Prostate gland (tissue), 2 donors: ENCODE results near the gene COG4. TPM values are rescaled to one million over a fixed set of nuclear protein-coding genes. Genes with fewer than 3 reads are reported as not detected.

Experiments used
- DNase-seq: peaks from one replicate; pipeline ENCODE4 v3.0.0-alpha.2; 2019; ENCODE audit warnings: low spot score
- H3K27ac ChIP-seq, 2 donors: fragments of 200-600 bp; sonication (generic); 2 replicates each; pipeline ENCODE4 v1.5.1; 2017 to 2019
- H3K27me3 ChIP-seq: fragments of 200-600 bp; sonication (generic); replicated peaks from 2 replicates; pipeline ENCODE4 v1.5.1; 2019; ENCODE audit not compliant: insufficient read depth
- H3K36me3 ChIP-seq, 2 donors: fragments of 200-600 bp; sonication (generic); 1 replicate in 1 of 2; 2 replicates in 1 of 2; pipeline versions ENCODE4 v1.5.1 to v1.8.1; 2017 to 2019
- H3K4me1 ChIP-seq: fragments of 200-600 bp; sonication (generic); replicated peaks from 2 replicates; pipeline ENCODE4 v1.5.1; 2019
- H3K4me3 ChIP-seq, 2 donors: fragments of 200-600 bp; sonication (generic); 2 replicates each; pipeline ENCODE4 v1.5.1; 2017 to 2019
- H3K9me3 ChIP-seq: fragments of 200-600 bp; sonication (generic); 2 replicates; pipeline ENCODE4 v1.5.1; 2017
- CTCF ChIP-seq, 4 experiments: fragments of 200-600 bp in 2 of 4; fragments of 450-650 bp in 2 of 4; sonication (generic) in 2 of 4; IDR thresholded peaks; 1 replicate in 3 of 4; 2 replicates in 1 of 4; pipeline ENCODE4 v1.5.1; 2016 to 2019; ENCODE audit warnings: antibody characterized with exemption in 4 of 4, mild to moderate bottlenecking in 2 of 4, moderate library complexity in 2 of 4
- POLR2A ChIP-seq: fragments of 450-650 bp; IDR thresholded peaks from one replicate; pipeline ENCODE4 v1.6.1; 2016; ENCODE audit warnings: antibody characterized with exemption, mild to moderate bottlenecking
- POLR2AphosphoS5 ChIP-seq: sonication (generic); formaldehyde crosslinking; IDR thresholded peaks from one replicate; pipeline ENCODE4 v1.6.1; 2017; ENCODE audit warnings: antibody characterized with exemption
- WGBS: methylation state at CpG from one replicate; pipeline ENCODE4 v1.1.5; 2018; 5-methylcytosine and 5-hydroxymethylcytosine counted together
- intact Hi-C: fragments of 100-400 bp; cut with DNase I; formaldehyde crosslinking; loops from one replicate; pipeline ENCODE4 v1.14.2; 2022
- total RNA-seq, 2 donors: library from RNA; depleted of rRNA; stranded (reverse); fragments of >200 nt; gene quantifications; one replicate each; pipeline ENCODE4 v1.1.0, GENCODE V29; 2016

The COG4 gene
- total RNA-seq, 2 donors from 2014 or later, result 34.6 to 62.0 TPM

GRCh38 chr16:70522216-70523075 is 908 bp downstream of the COG4 start:
- TF ChIP-seq CTCF (IDR thresholded peaks at IDR 0.05), result no peak
- no peak for TF ChIP-seq POLR2A
- no peak for TF ChIP-seq POLR2AphosphoS5
- peaks cover 8% of the 10 kb centered on the region for H3K4me1 ChIP-seq
- peak overlapping the region; percentile 86 to 89 for H3K27ac ChIP-seq
- 47% methylated on average over 18 of the region's 18 CpGs for WGBS
- intact Hi-C loops, result loop anchor here (5.0 kb wide), 1 partner anchor 150 kb away; no protein-coding TSS in a partner anchor
- H3K9me3 ChIP-seq, result no peaks in the 10 kb centered on the region
- H3K36me3 ChIP-seq, result peaks cover 0 to 9% of the 10 kb centered on the region in 2 donors
- peak overlapping the region; percentile 63 for H3K4me3 ChIP-seq
- DNase-seq, result no peak
- no peaks in the 10 kb centered on the region for H3K27me3 ChIP-seq

- DNase-seq, result no peak
- Histone ChIP-seq H3K9me3 (no peaks in the 10 kb centered on the region), H3K36me3 (peaks cover 0 to 9% of the 10 kb centered on the region in 2 donors), H3K4me3 (no peak overlapping the region), H3K27ac (no peak overlapping the region), H3K27me3 (no peaks in the 10 kb centered on the region), H3K4me1 (peaks cover 8% of the 10 kb centered on the region)
- WGBS, result 87% methylated on average over 8 of the region's 8 CpGs
- no peak for TF ChIP-seq CTCF (IDR thresholded peaks at IDR 0.05)
- TF ChIP-seq POLR2A, result no peak
- no peak for TF ChIP-seq POLR2AphosphoS5
- intact Hi-C loops, result loop anchor here (5.0 kb wide), 1 partner anchor 148 kb away; no protein-coding TSS in a partner anchor
These were observed 2.6 kb downstream of the COG4 start for GRCh38 chr16:70520612-70521297.

GRCh38 chr16:70512456-70512855 is 10.9 kb downstream of the COG4 start:
- intact Hi-C loops, result no loop called here
- Histone ChIP-seq H3K27me3 (no peaks in the 10 kb centered on the region), H3K4me3 (no peak overlapping the region), H3K4me1 (no peaks in the 10 kb centered on the region), H3K27ac (no peak overlapping the region), H3K9me3 (no peaks in the 10 kb centered on the region), H3K36me3 (peaks cover 5 to 10% of the 10 kb centered on the region in 2 donors)
- DNase-seq, result no peak
- WGBS, result 93% methylated on average over 5 of the region's 5 CpGs
- TF ChIP-seq POLR2AphosphoS5, result no peak

GRCh38 chr16:70511833-70512232 is 11.5 kb downstream of the COG4 start:
- H3K4me3 ChIP-seq, result no peak overlapping the region
- peaks cover 5 to 10% of the 10 kb centered on the region in 2 donors for H3K36me3 ChIP-seq
- no peak for DNase-seq
- no peak overlapping the region for H3K27ac ChIP-seq
- intact Hi-C loops, result no loop called here
- TF ChIP-seq POLR2A (no peak), CTCF (IDR thresholded peaks at IDR 0.05) (no peak), POLR2AphosphoS5 (no peak)
- H3K27me3 ChIP-seq, result no peaks in the 10 kb centered on the region
- WGBS, result 96% methylated on average over 1 of the region's 1 CpG
- no peaks in the 10 kb centered on the region for H3K9me3 ChIP-seq
- H3K4me1 ChIP-seq, result no peaks in the 10 kb centered on the region

GRCh38 chr16:70510216-70510615 is 13.1 kb downstream of the COG4 start:
- DNase-seq, result no peak
- no peak for TF ChIP-seq POLR2AphosphoS5
- Histone ChIP-seq H3K27ac (no peak overlapping the region), H3K27me3 (no peaks in the 10 kb centered on the region), H3K9me3 (no peaks in the 10 kb centered on the region), H3K36me3 (peaks cover 5 to 8% of the 10 kb centered on the region in 2 donors), H3K4me1 (no peaks in the 10 kb centered on the region), H3K4me3 (no peak overlapping the region)
- WGBS, result 100% methylated on average over 3 of the region's 3 CpGs
- intact Hi-C loops, result no loop called here
